UCSD-AML1 (cell line): ENCODE data around the gene CTAGE9.
"Not testable (repeated sequence)": the region's sequence is repeated elsewhere in the genome, so short reads cannot be mapped to it uniquely, and the experiment has no call there.

ENCODE experiments used
- DNase-seq: peaks from one replicate; lab custom pipeline; 2025; ENCODE audit not compliant: unreplicated experiment; lab: John Stamatoyannopoulos, UW

Gene CTAGE9

DNA sequence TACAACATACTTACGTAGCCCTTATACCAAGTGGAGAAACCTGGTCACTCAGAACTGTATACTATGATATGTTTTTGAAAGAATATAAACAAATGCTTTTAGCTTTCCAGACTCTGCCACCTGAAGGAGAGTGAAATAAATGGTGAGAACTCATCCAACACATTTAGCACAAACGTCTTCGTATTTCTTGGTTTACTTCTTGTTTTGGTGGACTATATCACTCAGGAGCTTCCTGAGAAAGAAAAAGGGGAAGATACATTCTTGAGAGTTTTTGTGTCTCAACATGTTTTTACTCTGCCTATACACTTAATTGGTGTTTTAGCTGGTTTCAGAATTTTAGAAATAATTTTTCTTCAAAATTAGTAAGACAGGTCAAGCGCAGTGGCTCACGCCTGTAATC lies 19.4 kb upstream of the CTAGE9 start:
- DNase-seq = no peak

DNA sequence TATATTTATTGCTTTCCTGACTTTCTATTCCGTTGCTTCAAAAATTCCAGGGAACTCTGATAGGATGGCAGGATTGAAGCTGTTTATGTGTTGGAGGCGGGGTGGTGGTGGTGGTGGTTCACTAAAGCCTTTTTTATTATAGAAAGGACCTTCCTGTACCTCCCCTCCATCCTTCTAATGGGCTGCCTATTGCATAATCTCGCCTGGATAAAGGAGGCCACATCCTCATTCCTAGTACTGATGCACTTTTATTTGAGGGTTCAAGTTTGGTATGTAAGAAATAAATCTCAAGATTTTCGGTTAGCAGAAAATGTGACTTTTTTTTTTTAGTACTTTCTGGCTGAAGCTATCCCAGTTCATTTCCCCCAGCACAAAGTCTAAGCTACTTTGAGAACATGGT lies 18.7 kb upstream of the CTAGE9 start:
- DNase-seq = no peak

DNA sequence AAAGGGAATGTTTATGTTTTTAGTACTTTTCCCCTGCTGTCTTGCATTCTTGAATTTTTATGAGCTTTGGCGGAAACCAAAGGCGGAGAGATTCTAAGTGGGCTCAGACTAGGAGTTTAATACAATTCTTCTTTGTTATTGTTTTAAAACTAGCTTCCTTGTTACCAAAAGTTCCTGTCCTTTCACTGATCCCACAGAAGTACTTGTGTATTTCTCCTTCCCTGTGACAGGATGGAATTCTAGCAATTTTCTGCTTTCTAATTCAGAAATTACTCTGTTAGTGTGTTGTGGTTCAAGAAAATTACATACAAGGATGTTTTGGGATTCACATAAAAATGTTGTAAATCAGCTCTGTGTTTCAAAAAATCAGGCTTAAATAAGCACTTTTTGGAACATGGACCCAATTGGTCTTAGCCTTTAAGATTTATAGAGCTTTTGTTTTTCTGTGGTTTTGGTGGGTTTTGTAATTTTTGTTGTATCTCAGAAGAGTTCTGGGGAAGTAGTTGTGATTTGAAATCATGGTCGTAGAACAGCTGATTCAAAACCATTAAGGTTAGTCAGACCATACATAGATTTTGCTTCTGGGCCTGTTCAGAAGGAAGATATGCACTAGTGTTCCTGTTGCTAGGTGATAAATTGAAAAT lies 17.6 kb upstream of the CTAGE9 start:
- DNase-seq = no peak

DNA sequence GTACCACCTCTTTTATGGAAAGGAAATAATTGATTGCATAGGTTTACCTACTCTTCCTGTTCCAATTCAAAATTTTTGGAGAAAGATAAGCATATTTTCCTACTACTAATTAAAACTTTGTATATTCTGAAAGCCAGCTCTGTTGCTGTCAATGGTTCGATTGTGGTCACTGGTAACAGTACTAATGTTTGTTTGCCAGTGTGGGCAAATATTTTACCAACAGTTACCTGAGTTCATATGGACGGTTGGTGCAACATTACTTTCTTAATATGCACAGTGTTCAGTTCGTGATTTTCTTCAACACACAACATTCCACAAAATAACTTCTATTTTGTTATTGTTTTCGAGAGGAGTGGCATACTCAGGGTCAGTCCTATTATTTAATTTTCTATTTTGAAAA lies 17.1 kb upstream of the CTAGE9 start:
- DNase-seq = no peak

DNA sequence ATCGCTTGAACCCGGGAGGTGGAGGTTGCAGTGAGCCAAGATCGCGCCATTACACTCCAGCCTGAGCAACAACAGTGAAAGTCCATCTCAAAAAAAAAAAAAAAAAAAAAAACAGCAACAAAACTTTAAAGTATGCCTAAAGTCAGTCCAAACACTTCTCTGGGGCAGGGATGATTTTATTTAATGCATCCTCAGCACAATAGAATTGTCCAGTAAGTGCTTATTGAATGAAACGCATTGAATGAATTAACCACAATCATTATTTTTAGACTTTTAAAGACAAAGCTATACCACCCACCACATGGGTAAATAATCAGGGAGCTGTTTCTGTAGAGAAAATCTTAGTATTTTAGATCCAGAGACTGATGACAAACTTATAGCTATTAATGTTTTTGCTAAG lies 16.6 kb upstream of the CTAGE9 start:
- DNase-seq = no peak

DNA sequence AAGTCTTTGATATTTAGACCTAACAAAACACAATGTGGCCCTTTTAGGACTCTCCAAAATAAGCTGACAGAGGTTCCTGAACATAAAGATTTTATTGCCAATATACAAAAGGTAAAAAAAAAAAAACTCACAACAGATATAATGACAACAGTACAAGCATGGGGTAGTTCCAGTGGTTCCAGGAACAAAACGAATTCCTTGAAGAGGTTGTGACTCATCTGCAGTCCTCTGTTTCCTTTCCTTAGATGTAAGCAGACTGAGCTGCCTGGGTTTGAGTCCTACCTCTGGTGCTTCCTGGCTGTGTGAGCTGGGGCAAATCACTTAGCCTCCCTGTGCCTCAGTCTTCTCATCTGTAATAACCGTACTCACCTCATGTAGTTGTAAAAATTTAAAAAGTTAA lies 13.3 kb upstream of the CTAGE9 start:
- no peak for DNase-seq

DNA sequence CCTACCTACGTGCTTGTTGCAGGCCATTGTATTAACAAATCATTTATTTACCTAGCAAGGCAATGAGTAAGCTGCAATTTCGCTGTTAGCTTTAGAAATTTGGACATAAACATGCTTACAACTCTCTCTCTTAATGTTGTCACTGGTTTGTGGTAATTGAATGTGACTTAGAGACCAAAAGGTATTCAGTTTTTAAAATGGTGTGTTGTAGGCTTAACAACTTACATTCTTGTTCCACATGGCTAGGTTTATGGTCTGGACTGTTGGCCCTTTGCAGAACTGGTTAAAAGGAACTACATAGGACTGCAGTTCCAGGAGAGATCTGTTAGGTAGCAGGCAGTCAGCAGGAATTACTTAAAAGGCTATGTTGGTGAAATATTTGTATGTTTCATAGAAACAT lies 10.3 kb upstream of the CTAGE9 start:
- DNase-seq = no peak

DNA sequence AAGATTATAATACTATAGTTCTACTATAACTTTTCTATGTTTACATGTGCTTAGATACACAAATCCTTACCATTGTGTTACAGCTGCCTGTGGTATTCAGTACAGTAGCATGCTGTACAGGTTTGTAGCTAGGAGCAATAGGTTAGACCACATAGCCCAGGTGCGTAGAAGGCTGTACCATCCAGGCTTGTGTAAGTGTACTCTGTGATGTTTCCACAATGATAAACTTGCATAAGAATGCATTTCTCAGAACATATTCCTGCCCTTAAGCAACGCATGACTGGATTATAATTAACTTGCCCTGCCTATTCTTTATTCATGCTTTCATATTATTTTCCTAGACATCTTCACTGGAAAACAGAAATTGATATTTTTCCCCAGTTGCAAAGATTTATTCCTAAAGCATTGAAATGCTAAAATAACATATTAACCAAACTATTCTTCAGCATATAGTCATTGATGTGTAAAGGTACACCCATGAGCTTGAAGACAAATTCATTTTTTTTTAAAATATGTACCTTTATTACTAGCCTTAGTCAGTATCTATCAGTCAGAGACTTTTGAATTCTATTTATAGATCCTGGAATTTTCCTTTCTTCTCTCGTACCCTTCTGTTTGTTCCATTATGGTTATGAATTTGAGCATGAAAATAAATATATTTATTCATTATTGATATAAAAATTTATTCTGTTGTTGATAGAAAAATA lies 7.2 kb upstream of the CTAGE9 start:
- no peak for DNase-seq

DNA sequence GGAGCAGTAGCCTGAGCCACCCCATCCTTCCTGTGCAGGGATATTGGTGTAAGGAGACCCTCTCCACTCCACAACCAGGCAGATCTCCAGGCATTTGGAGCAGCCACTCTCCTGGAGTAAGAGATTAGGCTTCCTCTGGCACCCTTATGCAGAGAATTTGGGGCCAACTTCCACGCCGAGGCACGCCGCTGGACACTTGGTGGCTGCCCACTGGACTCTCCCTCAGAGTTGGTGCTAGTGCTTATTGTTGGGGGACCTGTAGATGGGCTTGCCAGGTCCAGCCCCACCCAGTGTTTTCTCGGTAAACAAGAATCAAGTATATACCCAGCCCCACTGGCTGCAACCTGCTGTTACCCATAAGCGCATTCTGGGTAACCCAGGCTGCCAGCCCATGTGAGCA lies 4.8 kb upstream of the CTAGE9 start:
- not testable (repeated sequence) for DNase-seq

DNA sequence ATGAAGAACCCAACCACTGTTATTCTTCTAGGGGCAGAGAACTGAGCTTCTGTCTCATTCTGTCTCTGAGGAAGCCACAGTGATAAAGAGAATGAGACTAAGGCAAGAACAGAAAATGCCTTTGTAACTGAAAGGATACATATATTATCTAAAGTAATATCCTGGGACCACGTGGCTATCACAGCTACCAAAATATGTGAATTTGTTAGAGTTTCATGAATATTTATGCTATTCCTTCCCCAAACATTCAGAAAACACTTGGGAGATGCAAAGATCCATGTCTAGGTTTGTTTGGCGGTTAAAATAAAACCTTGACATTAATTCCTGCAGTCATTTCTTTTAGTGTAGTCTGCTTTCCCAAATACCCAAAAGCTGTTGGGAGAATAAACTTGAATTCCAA lies 6.9 kb downstream of the CTAGE9 start:
- not testable (repeated sequence) for DNase-seq

DNA sequence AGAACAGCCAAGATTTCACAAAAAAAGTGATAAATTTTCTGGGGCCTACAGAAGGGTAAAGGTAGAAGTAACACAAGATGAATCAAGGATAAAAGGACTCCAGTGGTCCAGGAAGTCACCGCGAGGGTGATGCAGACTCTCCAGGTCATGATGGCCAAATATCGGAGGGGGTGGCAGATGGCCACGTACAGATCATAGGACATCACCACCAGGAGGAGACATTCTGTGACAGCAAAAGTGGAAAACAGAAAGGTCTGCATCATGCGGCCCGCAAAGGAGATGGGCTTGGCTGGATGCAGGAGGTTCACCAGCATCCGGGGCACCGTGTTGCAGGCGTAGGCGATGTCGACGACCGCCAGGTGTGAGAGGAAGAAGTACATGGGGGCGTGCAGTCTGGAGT lies 10.0 kb downstream of the CTAGE9 start:
- DNase-seq = not testable (repeated sequence)

DNA sequence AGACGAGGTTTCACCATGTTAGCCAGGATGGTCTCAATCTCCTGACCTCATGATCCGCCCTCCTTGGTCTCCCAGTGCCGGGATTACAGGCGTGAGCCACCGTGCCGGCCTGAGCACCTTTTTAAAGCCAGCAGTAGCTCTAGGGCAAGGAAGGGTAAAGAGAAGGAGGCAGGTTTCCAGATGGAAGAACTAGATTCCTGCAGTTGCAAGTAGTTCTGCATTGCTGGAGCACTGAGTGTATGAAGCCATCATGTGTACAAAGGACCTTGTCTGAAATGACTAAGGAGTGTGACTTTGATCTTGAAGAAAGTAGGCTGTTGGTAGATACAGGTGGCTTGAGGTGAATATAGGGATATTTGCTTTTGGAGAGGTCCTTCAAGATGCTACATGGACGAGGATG lies 13.9 kb downstream of the CTAGE9 start:
- DNase-seq = no peak

DNA sequence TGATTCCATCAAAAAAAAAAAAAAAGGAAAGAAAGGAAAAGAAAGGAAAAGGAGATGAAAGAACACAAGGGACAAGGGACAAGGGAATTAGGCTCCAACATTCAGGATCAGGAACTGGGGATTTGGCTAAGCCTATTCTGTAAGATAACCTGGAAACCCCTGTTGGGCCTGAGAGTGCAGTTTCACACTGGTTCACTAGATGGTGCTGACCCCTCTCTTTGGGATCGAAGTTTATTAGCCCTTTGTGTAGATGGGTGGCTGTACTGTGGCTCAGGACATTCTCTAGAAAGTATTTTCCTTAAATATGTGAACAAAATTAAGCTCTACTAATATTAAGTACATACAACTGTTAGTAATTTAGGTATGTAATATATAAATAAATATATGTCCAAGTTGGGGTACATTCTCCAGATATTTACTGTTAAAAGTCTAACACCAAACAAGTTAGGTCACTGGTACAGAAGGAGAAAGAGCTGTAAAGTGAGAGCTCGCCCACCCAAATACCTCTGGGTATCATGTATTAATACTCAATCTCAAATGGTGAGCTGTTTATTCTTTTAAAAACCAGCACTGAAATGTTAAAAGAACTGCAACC lies 15.9 kb downstream of the CTAGE9 start:
- peak; percentile 17 for DNase-seq

DNA sequence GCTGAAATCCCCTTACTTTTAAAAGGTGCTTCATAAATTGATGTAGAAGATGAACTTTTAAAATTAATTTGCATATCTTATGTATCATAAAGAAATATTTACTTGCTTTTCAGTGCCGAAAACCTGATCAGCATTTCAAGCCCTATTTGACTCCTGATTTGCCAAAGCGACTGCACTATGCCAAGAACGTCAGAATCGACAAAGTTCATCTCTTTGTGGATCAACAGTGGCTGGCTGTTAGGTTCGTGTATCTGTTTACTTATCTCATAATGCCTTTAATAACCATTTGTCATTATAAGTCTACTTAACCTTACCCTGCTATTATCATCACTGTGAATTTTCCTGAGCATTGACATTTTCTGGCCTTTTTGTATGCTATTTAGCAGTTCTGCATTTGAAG lies 17.4 kb downstream of the CTAGE9 start:
- DNase-seq = no peak

DNA sequence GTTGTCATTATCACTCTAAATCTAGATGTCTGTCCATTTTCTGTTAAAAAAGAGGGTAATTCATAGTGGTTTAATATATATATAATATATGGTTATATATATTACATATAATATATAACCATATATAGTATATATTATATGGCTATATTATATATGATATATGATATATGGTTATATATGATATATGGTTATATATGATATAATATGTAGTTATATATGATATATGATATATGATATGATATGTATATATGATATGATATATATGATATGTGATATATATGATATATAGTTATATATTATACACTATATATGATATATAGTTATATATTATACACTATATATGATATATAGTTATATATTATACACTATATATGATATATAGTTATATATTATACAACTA lies 18.2 kb downstream of the CTAGE9 start:
- no peak for DNase-seq

DNA sequence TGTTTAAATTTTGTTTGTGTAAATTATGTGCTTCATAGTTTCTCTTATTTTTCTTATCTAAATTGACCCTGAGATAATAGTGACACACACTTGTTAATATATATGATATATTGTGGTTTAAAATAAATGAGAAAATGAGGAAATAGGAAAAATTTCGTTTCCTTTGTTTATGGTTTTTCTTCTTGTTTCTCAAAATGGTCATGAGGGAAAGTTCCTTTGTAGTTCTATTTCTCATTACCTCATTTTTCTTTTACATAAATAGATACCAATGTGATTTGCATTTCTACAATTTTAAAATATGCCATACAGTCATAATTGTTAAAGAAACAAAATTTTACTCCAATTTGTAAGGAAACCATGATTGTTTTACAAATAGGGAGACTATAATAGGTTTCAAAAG lies 18.8 kb downstream of the CTAGE9 start:
- no peak for DNase-seq

DNA sequence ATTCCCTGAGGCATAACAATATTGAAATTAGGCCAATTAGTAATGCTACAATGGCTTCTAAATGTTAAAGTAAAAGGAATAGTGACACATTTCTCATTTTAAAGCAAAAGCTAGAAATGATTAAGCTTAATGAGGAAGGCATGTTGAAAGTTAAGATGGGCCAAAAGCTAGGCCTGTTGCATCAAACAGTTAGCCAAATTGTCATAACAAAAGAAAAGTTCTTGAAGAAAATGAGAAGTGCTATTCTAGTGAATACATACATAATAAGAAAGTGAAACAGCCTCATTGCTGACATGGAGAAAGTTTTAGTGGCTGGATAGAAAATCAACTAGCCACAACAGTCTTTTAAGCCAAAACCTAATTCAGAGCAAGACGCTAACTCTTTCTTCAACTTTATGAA lies 22.5 kb downstream of the CTAGE9 start:
- no peak for DNase-seq

DNA sequence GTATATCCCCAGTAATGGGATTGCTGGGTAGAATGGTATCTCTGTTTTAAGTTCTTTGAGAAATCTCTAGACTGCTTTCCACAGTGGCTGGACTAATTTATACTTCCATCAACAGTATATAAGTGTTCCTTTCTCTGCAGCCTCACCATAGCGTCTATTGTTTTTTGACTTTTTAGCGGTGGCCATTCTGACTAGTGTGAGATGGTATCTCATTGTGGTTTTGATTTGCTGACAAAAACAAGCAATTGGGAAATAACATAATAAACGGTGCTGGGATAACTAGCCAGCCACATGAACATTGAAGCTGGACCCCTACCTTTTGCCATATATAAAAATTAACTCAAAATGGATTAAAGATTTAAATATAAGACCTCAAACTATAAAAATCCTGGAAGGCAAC lies 23.8 kb downstream of the CTAGE9 start:
- no peak for DNase-seq

DNA sequence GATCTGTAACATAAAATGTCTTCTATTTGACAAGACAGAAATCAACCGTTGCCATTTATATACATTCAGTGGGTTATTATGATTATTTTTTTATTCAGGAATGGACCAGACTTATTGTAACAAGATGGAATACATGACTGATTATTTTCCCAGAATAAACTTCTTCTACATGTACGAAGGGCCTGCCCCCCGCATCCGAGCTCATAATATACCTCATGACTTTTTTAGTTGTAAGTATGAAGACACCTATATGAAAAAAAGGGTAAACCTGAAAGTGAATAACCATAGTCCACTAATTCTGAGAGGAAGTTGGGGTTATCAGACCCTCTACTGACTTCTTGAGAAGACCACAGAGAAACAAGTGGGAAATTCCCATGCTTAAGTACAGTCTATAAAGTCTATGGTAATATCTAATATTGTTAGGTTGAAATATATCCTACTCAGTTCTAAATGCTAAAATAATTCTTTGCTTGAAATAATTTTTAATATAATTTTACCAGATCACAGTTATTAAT lies 25.5 kb downstream of the CTAGE9 start:
- no peak for DNase-seq

DNA sequence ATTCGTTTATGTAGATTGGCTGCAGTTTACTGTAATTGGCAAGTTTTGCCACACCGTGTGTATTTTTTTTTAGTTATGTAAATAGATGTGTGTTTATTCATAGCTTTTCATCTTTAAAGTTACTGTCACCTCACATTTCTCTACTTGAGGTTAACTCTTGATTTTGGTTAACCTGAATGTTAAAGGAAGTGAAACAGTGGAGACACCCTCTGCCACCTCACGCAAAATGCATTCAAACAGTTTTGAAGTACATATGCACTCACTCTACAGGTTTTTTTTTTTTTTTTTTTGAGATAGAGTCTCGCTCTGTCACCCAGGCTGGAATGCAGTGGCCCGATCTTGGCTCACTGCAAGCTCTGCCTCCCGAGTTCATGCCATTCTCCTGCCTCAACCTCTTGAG lies 27.3 kb downstream of the CTAGE9 start:
- no peak for DNase-seq

DNA sequence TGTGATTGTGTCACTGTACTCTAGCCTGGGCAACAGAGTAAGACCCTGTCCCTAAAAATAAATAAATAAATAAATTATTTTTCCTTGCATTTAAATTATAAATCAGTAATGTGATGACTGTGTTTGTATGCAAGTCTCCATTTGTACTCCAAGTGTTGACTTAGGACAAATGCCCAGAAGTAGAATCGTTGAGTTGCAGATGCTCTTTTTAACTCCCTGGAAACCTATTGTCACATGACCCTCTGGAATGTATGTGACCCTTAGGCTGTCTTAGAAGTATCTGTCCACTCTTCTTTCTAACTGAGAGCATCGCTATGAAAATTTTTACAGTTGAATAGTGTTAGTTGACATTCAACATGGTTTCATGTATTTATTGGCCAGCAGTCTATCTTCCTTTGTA lies 28.4 kb downstream of the CTAGE9 start:
- no peak for DNase-seq

DNA sequence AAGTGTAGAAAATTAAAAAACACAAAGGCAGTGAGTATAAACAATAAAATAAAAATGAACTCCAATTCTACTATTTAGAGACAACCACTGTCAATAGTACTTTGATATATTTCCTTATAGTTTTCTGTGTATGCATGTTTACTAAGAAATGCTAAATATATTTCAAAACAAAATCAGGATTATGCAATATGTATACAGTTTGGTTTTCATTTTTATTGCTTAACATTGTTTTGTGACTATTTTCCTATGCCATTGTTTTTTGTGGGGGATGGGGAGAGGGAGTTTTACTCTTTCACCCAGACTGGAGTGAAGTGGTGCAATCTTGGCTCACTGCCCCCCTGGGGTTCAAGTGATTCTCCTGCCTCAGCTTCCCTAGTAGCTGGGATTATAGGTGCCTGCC lies 29.2 kb downstream of the CTAGE9 start:
- DNase-seq = no peak
